Inferior parietal cortex (tissue), 1 donor: ENCODE measurements around the gene NR2C2.
"Not testable (repeated sequence)": the region's sequence is repeated elsewhere in the genome, so short reads cannot be mapped to it uniquely, and the experiment has no call there.

Experiments
- DNase-seq: peaks from one replicate; pipeline ENCODE4 v3.0.0-alpha.2; 2016; ENCODE audit errors: extremely low spot score

Gene NR2C2

GRCh38 chr3:14957925-14958324 is 10.5 kb downstream of the NR2C2 start:
- DNase-seq: no peak

GRCh38 chr3:14959359-14959943 is 12.1 kb downstream of the NR2C2 start:
- DNase-seq: no peak

- no peak for DNase-seq
Measured at GRCh38 chr3:14962762-14963161, 15.4 kb downstream of the NR2C2 start.

GRCh38 chr3:14967285-14967684 is 19.9 kb downstream of the NR2C2 start:
- DNase-seq: no peak

GRCh38 chr3:14969671-14970070 is 22.3 kb downstream of the NR2C2 start:
- no peak for DNase-seq

GRCh38 chr3:14976317-14976716 is 28.9 kb downstream of the NR2C2 start:
- DNase-seq: no peak

GRCh38 chr3:14980689-14981088 is 33.3 kb downstream of the NR2C2 start:
- no peak for DNase-seq

GRCh38 chr3:14984581-14985113 is 37.3 kb downstream of the NR2C2 start:
- DNase-seq: no peak

- DNase-seq: no peak
Measured at GRCh38 chr3:14988988-14989394, 41.6 kb downstream of the NR2C2 start.

GRCh38 chr3:14989943-14990779 is 42.8 kb downstream of the NR2C2 start:
- no peak for DNase-seq

- no peak for DNase-seq
Measured at GRCh38 chr3:14990780-14991148, 43.4 kb downstream of the NR2C2 start.

- no peak for DNase-seq
Measured at GRCh38 chr3:14991151-14991742, 43.9 kb downstream of the NR2C2 start.

GRCh38 chr3:14991818-14992612 is 44.6 kb downstream of the NR2C2 start:
- DNase-seq: no peak

- no peak for DNase-seq
Measured at GRCh38 chr3:14997941-14998340, 50.6 kb downstream of the NR2C2 start.

GRCh38 chr3:14999182-14999581 is 51.8 kb downstream of the NR2C2 start:
- DNase-seq: not testable (repeated sequence)

GRCh38 chr3:15007681-15008141 is 60.3 kb downstream of the NR2C2 start:
- peak; percentile 50 for DNase-seq

- no peak for DNase-seq
Measured at GRCh38 chr3:15009167-15009566, 61.8 kb downstream of the NR2C2 start.

GRCh38 chr3:15010664-15011063 is 63.3 kb downstream of the NR2C2 start:
- DNase-seq: no peak

- no peak for DNase-seq
Measured at GRCh38 chr3:15011174-15011573, 63.8 kb downstream of the NR2C2 start.

GRCh38 chr3:15014606-15015328 is 67.4 kb downstream of the NR2C2 start:
- DNase-seq: no peak

GRCh38 chr3:15015456-15015855 is 68.1 kb downstream of the NR2C2 start:
- no peak for DNase-seq
